HUES6 (cell line): ENCODE results near the gene PTPRCAP.
A peak's percentile ranks its signal among the peaks of the same experiment; 100 is the strongest.
"Not testable (repeated sequence)": the region's sequence is repeated elsewhere in the genome, so short reads cannot be mapped to it uniquely, and the experiment has no call there.

ENCODE experiments used
- H3K27ac ChIP-seq: 2 replicates; pipeline ENCODE4 v1.7.0; 2013; ENCODE audit warnings: low read depth, mild to moderate bottlenecking, low read length, inconsistent platforms
- H3K27me3 ChIP-seq: 2 replicates; pipeline ENCODE4 v1.6.1; 2013; ENCODE audit warnings: low read length; ENCODE audit not compliant: control insufficient read depth, insufficient read depth
- H3K36me3 ChIP-seq: 2 replicates; pipeline ENCODE4 v1.6.1; 2013; ENCODE audit warnings: low read length; ENCODE audit not compliant: control insufficient read depth, insufficient read depth
- H3K4me1 ChIP-seq: 2 replicates; pipeline ENCODE4 v1.6.1; 2013; ENCODE audit warnings: low read length; ENCODE audit not compliant: control insufficient read depth, insufficient read depth
- H3K4me3 ChIP-seq: 2 replicates; pipeline ENCODE4 v1.5.1; 2013; ENCODE audit warnings: low read depth, low read length
- H3K9ac ChIP-seq: one replicate; pipeline ENCODE4 v1.6.1; 2013; ENCODE audit warnings: mild to moderate bottlenecking, low read length
- H3K9me3 ChIP-seq: 2 replicates; pipeline ENCODE4 v1.6.1; 2013; ENCODE audit warnings: low read depth, low read length; ENCODE audit not compliant: control insufficient read depth, insufficient read depth

The PTPRCAP gene

GRCh38 chr11:67472882-67473281 is 35.4 kb upstream of the PTPRCAP start:
- Histone ChIP-seq H3K27ac (no peak overlapping the region), H3K27me3 (no peaks in the 10 kb centered on the region), H3K9ac (no peak overlapping the region), H3K9me3 (no peaks in the 10 kb centered on the region), H3K4me3 (no peak overlapping the region), H3K4me1 (peaks cover 5% of the 10 kb centered on the region; the same call in 1 of the 2 replicates), H3K36me3 (no peaks in the 10 kb centered on the region)

GRCh38 chr11:67470337-67471002 is 33.0 kb upstream of the PTPRCAP start:
- H3K9me3 ChIP-seq: no peaks in the 10 kb centered on the region
- H3K4me1 ChIP-seq: peaks cover 10% of the 10 kb centered on the region; the same call in 1 of the 2 replicates
- H3K27ac ChIP-seq: no peak overlapping the region
- no peaks in the 10 kb centered on the region for H3K27me3 ChIP-seq
- no peak overlapping the region for H3K4me3 ChIP-seq
- H3K36me3 ChIP-seq: no peaks in the 10 kb centered on the region
- no peak overlapping the region for H3K9ac ChIP-seq

- Histone ChIP-seq H3K27me3 (no peaks in the 10 kb centered on the region), H3K27ac (no peak overlapping the region), H3K9me3 (no peaks in the 10 kb centered on the region), H3K4me3 (peak overlapping the region; percentile 64), H3K36me3 (no peaks in the 10 kb centered on the region), H3K4me1 (peaks cover 10% of the 10 kb centered on the region; the same call in 1 of the 2 replicates), H3K9ac (peak overlapping the region; percentile 39)
Measured at GRCh38 chr11:67469508-67469811, 32.0 kb upstream of the PTPRCAP start.

- Histone ChIP-seq H3K9ac (peak within 1 kb of the TSS; percentile 54), H3K27me3 (no peaks in the 10 kb centered on the region), H3K27ac (peak within 1 kb of the TSS; percentile 45; the same call in 1 of the 2 replicates), H3K4me3 (peak within 1 kb of the TSS; percentile 88), H3K36me3 (no peaks in the 10 kb centered on the region), H3K9me3 (no peaks in the 10 kb centered on the region), H3K4me1 (peaks cover 15% of the 10 kb centered on the region)
Measured at GRCh38 chr11:67468759-67469507, 31.5 kb upstream of the PTPRCAP start, which contains the start of gene TMEM134. Gene TMEM134 (minus strand): TSS chr11:67469251. CDS start chr11:67469192, 59 bp downstream.

GRCh38 chr11:67468456-67468758 is 30.9 kb upstream of the PTPRCAP start:
- Histone ChIP-seq H3K27me3 (no peaks in the 10 kb centered on the region), H3K4me1 (peaks cover 19% of the 10 kb centered on the region), H3K9ac (peak overlapping the region; percentile 54), H3K27ac (peak overlapping the region; percentile 45; the same call in 1 of the 2 replicates), H3K36me3 (no peaks in the 10 kb centered on the region), H3K9me3 (no peaks in the 10 kb centered on the region), H3K4me3 (peak overlapping the region; percentile 88)

- peak overlapping the region; percentile 88 for H3K4me3 ChIP-seq
- no peaks in the 10 kb centered on the region for H3K27me3 ChIP-seq
- H3K4me1 ChIP-seq: peaks cover 19% of the 10 kb centered on the region
- peak overlapping the region; percentile 54 for H3K9ac ChIP-seq
- H3K9me3 ChIP-seq: no peaks in the 10 kb centered on the region
- H3K27ac ChIP-seq: no peak overlapping the region
- H3K36me3 ChIP-seq: no peaks in the 10 kb centered on the region
Measured at GRCh38 chr11:67468056-67468455, 30.6 kb upstream of the PTPRCAP start.

GRCh38 chr11:67466962-67467771 is 29.7 kb upstream of the PTPRCAP start:
- no peak overlapping the region for H3K9ac ChIP-seq
- H3K27ac ChIP-seq: no peak overlapping the region
- no peaks in the 10 kb centered on the region for H3K36me3 ChIP-seq
- H3K4me3 ChIP-seq: no peak overlapping the region
- H3K4me1 ChIP-seq: peaks cover 19% of the 10 kb centered on the region
- no peaks in the 10 kb centered on the region for H3K9me3 ChIP-seq
- H3K27me3 ChIP-seq: no peaks in the 10 kb centered on the region

GRCh38 chr11:67466367-67466766 is 28.9 kb upstream of the PTPRCAP start:
- no peaks in the 10 kb centered on the region for H3K36me3 ChIP-seq
- H3K4me1 ChIP-seq: peaks cover 19% of the 10 kb centered on the region
- no peak overlapping the region for H3K9ac ChIP-seq
- no peaks in the 10 kb centered on the region for H3K9me3 ChIP-seq
- no peak overlapping the region for H3K4me3 ChIP-seq
- H3K27me3 ChIP-seq: no peaks in the 10 kb centered on the region
- H3K27ac ChIP-seq: no peak overlapping the region

- peaks cover 19% of the 10 kb centered on the region for H3K4me1 ChIP-seq
- peak overlapping the region; percentile 78 for H3K4me3 ChIP-seq
- H3K9ac ChIP-seq: peak overlapping the region; percentile 75
- not testable (repeated sequence) for H3K36me3 ChIP-seq, H3K9me3 ChIP-seq, H3K27me3 ChIP-seq, H3K27ac ChIP-seq
Measured at GRCh38 chr11:67465530-67465929, 28.0 kb upstream of the PTPRCAP start.

- Histone ChIP-seq H3K27ac (peak overlapping the region; percentile 69), H3K9ac (peak overlapping the region; percentile 75), H3K36me3 (no peaks in the 10 kb centered on the region), H3K4me1 (peaks cover 19% of the 10 kb centered on the region), H3K4me3 (peak overlapping the region; percentile 78), H3K27me3 (no peaks in the 10 kb centered on the region), H3K9me3 (no peaks in the 10 kb centered on the region)
Measured at GRCh38 chr11:67465189-67465510, 27.7 kb upstream of the PTPRCAP start.
